ENCODE measurements around the gene NKAIN2.
"Not testable (repeated sequence)": the region's sequence is repeated elsewhere in the genome, so short reads cannot be mapped to it uniquely, and the experiment has no call there.

Gene NKAIN2

DNA sequence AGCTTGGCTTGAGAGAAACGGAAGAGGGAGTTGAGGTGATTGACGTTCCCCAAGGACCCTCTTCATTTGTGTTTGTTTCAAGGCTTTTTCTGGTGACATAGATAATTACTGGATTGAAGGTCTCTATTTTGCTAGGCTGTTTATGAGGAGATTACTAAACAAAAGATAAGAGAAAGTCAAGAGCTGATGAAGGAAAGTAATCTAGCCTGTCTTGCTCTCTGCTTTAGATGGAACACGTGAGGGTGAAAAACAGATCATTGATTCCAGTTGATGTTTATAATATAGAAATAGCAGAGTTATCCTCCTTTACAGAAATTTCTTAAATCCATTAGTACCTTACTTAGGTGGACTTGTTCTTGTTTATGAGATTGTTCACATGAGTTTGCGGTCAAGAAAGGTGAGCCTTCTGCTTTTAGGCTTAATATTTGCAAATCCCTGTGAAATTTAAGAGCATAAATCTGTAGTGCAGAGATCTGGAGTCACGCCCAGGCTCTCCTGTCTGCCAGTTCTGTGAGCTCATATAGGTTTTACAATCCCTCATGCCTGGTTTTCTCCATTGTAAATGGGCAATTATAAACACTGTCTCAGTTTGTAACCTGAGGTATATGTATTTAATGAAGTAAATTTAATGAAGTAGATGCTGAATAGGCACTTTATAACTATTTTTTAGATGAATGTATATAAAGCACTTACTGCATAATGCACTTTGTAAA, 272.8 kb downstream of the NKAIN2 start:
- no peak for DNase-seq

GRCh38 chr6:124078169-124078568, 274.5 kb downstream of the NKAIN2 start:
- DNase-seq, result no peak

GRCh38 chr6:124080483-124080882, 276.8 kb downstream of the NKAIN2 start:
- no peak for DNase-seq

GRCh38 chr6:124090491-124090890, 286.8 kb downstream of the NKAIN2 start:
- no peak for DNase-seq

DNA sequence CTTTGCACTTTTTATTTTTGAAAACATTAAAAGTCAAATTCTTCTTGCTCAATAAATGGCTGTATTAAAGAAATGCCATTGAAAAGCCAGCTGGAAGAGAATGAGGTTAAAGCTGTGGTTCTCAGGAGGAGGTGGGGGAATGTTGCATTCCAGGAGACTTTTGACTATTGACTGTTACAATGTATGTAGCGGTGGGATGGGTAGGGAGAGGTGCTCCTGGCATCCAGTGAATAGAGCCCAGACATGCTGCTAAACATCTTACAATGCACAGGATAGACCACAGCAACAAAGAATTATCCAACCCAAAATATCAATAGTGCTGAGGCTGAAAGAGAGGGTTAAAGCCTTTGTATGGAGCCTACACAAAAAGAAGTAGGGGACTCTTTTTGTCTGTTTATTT, 295.9 kb downstream of the NKAIN2 start:
- DNase-seq, result no peak

- DNase-seq, result no peak
Measured at GRCh38 chr6:124110514-124110913, 306.8 kb downstream of the NKAIN2 start.

DNA sequence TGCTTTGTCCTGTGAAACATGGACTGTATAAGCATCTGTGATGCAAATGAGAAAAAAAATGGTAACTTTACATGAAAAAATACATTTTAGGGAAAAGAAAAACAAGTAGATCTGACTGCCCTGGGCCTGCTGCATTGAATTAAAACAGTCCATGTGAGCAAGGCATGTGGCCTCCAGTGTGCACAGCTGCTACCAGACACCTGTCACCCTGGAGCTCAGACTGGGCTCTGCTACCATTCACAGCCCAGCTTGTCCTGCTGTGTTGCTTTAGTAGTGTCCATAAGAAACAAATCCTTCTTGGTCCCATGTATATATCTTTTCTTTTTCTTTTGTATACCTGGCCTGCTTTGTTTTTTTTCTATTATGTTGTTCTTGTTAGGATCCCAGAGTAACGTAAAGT, 315.9 kb downstream of the NKAIN2 start:
- no peak for DNase-seq

- no peak for DNase-seq
Measured at GRCh38 chr6:124123617-124124209, 320.0 kb downstream of the NKAIN2 start.

DNA sequence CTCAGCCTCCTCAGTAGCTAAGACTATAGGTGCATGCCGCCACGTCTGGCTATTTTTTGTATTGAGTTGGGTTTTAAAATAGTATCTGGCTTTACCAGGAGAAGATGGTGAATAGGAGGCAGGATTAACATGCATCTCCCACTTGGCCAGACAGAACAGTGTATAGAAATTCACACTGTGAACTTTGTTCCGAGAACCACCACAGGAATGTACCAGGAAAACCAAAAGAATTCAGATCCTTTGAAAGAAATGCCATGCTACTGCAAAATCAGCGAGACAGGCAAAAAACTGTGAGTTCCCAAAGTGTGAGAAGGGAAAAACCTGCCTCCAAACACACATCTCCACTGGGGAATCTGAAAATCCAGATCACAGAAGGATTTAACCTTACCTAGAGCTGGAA, 327.6 kb downstream of the NKAIN2 start:
- DNase-seq, result no peak

GRCh38 chr6:124131779-124132178, 328.1 kb downstream of the NKAIN2 start:
- DNase-seq, result no peak

- no peak for DNase-seq
Measured at GRCh38 chr6:124132256-124132655, 328.6 kb downstream of the NKAIN2 start.

DNA sequence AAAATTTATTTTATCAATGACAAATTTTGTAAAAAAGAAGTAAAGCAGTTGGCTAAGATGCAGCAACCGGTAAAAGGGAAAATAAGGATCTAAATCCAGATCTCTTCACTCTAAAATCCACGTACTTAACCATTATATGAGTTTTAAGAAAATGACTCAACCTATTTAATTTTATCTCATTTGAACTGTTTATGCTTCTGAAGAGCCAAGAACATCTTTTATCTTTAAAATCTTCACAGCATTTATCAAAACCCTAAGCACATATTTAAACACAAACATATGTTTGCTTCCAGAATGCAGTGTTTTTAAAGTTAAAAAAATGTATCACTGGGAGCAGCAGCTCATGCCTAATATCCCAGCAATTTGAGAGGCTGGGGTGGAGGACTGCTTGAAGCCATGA, 339.2 kb downstream of the NKAIN2 start:
- DNase-seq, result no peak

DNA sequence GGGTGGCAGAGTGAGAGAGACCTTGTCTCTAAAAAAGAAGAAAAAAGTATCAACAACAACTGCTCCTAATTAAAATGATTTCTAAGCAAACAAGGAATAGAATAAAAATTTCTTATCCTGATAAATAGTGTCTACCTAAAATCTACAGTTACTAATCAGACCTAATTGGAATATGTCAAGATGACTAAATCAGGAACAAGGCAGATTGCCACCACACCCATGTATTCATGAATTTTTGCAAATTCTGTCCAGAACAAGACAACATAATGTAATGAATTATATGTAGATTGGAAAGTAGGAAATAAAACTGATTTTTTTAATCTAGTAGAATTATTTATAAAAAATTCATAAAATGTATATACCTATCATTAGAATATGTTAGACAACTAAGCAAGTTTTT, 339.8 kb downstream of the NKAIN2 start:
- no peak for DNase-seq

DNA sequence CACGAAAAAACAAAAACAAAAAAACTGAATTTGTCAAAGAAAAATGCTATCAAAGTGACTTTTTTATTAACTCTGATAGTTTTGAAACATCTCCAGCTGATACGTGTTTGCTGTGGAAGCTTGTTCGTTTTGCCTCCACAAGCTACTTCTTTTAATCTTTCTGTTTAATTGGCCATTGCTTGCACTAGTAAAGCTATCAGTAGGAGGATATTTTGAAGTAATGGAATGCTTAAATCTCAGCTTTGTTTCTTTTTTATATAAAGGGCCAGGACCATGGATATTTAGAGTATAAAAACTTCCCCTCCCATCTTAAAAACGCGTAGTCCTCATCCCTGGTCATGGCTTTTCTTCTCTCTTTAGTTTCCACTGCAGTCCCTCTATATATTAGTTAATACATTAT, 344.0 kb downstream of the NKAIN2 start:
- no peak for DNase-seq

GRCh38 chr6:124148236-124148957, 344.7 kb downstream of the NKAIN2 start:
- no peak for DNase-seq

DNA sequence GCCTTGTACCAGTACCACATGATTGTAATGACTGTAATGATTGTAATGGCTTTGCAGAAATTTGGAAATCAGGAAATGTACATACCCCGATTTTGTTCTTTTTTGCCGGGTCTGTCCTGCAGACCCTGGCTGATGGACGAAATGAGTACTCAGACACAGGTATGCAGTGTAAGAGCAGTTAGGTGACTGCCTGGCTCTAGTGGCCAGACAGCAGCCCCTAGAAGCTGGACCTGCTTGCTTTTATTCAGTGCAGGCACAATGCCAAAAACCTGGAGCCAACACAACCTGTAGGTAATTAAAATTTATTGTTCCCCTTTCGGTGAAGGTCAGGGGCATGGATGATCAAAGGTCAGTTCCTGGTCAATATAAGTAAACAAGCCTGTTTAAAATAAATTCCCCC, 346.0 kb downstream of the NKAIN2 start:
- DNase-seq, result no peak

GRCh38 chr6:124158024-124158423, 354.4 kb downstream of the NKAIN2 start:
- no peak for DNase-seq

- no peak for DNase-seq
Measured at GRCh38 chr6:124163676-124164075, 360.0 kb downstream of the NKAIN2 start.

DNA sequence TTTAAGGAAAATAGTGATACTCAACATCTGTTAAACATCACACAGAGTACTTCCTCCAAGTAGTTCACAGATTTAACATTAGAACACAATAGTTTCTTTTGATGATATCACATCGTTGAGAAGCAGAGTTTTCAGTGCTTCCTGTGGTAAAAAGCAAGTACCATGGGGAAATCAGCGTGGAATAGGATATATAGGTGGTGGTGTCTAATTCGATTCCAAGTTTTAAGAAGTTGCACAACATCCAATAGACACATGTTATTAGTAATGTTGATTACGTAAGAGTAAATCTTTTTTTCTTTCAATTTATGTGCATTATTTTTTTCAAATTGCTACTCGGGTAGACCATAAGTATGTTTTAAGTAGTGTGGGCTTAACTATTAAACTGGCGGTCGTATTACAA, 360.7 kb downstream of the NKAIN2 start:
- DNase-seq, result no peak

DNA sequence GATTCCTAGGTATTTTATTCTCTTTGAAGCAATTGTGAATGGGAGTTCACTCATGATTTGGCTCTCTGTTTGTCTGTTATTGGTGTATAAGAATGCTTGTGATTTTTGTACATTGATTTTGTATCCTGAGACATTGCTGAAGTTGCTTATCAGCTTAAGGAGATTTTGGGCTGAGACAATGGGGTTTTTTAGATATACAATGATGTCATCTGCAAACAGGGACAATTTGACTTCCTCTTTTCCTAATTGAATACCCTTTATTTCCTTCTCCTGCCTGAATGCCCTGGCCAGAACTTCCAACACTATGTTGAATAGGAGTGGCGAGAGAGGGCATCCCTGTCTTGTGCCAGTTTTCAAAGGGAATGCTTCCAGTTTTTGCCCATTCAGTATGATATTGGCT, 363.6 kb downstream of the NKAIN2 start:
- DNase-seq, result not testable (repeated sequence)

DNA sequence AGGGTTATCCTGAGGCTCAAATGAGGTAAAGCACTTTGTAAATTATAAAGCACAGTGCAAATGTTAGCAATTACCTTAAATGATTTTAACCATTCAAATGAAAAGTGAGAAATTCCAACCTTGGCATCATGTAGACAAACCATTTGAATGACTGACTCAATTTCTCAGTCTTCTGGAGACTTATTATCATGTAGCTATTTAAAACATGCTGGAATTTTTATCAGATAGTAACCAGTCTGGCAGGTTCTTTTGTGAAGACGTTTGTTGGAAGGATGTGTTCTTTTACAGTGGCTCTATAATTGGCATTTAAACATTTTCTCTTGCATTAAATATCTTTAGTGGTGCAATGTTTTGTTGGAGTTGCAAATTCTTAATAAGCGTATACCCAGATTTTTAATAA, 386.6 kb downstream of the NKAIN2 start:
- DNase-seq, result no peak

DNA sequence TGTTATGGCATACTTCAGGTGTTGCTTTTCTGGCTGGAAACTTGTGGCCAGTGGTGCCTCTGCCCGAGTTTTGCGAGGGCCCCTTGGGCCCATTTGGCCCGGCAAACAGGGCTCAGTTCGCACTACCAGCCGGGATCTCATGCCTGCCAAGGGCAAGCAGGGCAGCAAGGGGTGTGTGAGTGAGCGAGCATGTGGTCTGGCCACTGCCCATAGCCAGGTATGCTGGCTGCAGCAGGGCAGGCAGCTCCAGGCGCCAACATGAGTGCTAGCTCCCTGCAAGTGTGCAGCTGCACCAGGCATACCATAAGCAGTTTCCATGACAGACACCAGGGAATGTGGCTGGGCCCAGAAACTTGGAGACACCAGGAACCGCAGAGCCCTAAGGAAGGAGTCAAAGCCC, 389.5 kb downstream of the NKAIN2 start:
- DNase-seq, result no peak

GRCh38 chr6:124197148-124197547, 393.5 kb downstream of the NKAIN2 start:
- DNase-seq, result no peak

All from nucleus accumbens (tissue), 56 donors.